WTC11 (cell line): ENCODE measurements around the gene CHST5. TPM values are rescaled to one million over a fixed set of nuclear protein-coding genes. Genes with fewer than 3 reads are reported as not detected.

Experiments
- ATAC-seq: fragments of 200-7000 bp; cut with Tn5 transposase; 2 replicates; pipeline ENCODE4 v1.10.0; 2021; ENCODE audit warnings: mild to moderate bottlenecking, moderate library complexity
- CTCF ChIA-PET: fragments of 300-600 bp; sonication (Branson Sonifier 250); formaldehyde crosslinking; loops from one replicate; lab custom pipeline; 2021; ENCODE audit warnings: antibody characterized with exemption; lab: Charles Lee
- POLR2A ChIA-PET: fragments of 350-600 bp; sonication (Branson Sonifier 250); formaldehyde crosslinking; loops from one replicate; lab custom pipeline; 2021; ENCODE audit warnings: antibody characterized with exemption; lab: Charles Lee
- DNase-seq: peaks from one replicate; pipeline ENCODE4 v3.0.0; 2021; ENCODE audit warnings: low spot score
- H3K27ac Mint-ChIP-seq: 2 replicates; pipeline ENCODE4 v1.8.0; 2021; ENCODE audit warnings: mixed read lengths
- H3K27me3 Mint-ChIP-seq: 2 replicates; pipeline ENCODE4 v1.8.0; 2021; ENCODE audit warnings: low read depth, mild to moderate bottlenecking, moderate library complexity, mixed read lengths
- H3K36me3 Mint-ChIP-seq: 2 replicates; pipeline ENCODE4 v1.8.0; 2021; ENCODE audit warnings: mixed read lengths
- H3K4me1 Mint-ChIP-seq: 2 replicates; pipeline ENCODE4 v1.8.0; 2022; ENCODE audit warnings: mixed read lengths
- H3K4me3 Mint-ChIP-seq: 2 replicates; pipeline ENCODE4 v1.8.0; 2021; ENCODE audit warnings: mild to moderate bottlenecking, moderate library complexity, mixed read lengths
- H3K9me3 Mint-ChIP-seq: 2 replicates; pipeline ENCODE4 v1.8.0; 2021; ENCODE audit warnings: mixed read lengths
- AFF4 ChIP-seq: sonication (generic); formaldehyde crosslinking; IDR thresholded peaks from 2 replicates; pipeline ENCODE4 v1.8.1; 2023; ENCODE audit warnings: mild to moderate bottlenecking, missing genetic modification reagents, borderline replicate concordance
- ELF4 ChIP-seq: sonication (generic); formaldehyde crosslinking; IDR thresholded peaks from 2 replicates; pipeline ENCODE4 v1.8.1; 2022; ENCODE audit warnings: low read depth, mild to moderate bottlenecking, moderate library complexity, missing genetic modification reagents
- ESRRA ChIP-seq: sonication (generic); formaldehyde crosslinking; IDR thresholded peaks from 2 replicates; pipeline ENCODE4 v1.8.1; 2022; ENCODE audit warnings: mild to moderate bottlenecking, missing genetic modification reagents, borderline replicate concordance
- ETV6 ChIP-seq: sonication (generic); formaldehyde crosslinking; IDR thresholded peaks from 2 replicates; pipeline ENCODE4 v1.8.1; 2022; ENCODE audit warnings: mild to moderate bottlenecking, missing genetic modification reagents
- FOXJ3 ChIP-seq: sonication (generic); formaldehyde crosslinking; IDR thresholded peaks from 2 replicates; pipeline ENCODE4 v1.9.0; 2021; ENCODE audit warnings: missing genetic modification reagents, mild to moderate bottlenecking, borderline replicate concordance
- FOXK1 ChIP-seq: sonication (generic); formaldehyde crosslinking; IDR thresholded peaks from 2 replicates; pipeline ENCODE4 v1.8.0; 2022; ENCODE audit warnings: mild to moderate bottlenecking, moderate library complexity, missing genetic modification reagents
- HMGXB4 ChIP-seq: sonication (generic); formaldehyde crosslinking; IDR thresholded peaks from 2 replicates; pipeline ENCODE4 v1.8.1; 2023; ENCODE audit warnings: mild to moderate bottlenecking, moderate library complexity, missing genetic modification reagents
- JUN ChIP-seq: sonication (generic); formaldehyde crosslinking; IDR thresholded peaks from 2 replicates; pipeline ENCODE4 v1.8.0; 2023; ENCODE audit warnings: mild to moderate bottlenecking, missing genetic modification reagents
- KAT7 ChIP-seq: sonication (generic); formaldehyde crosslinking; IDR thresholded peaks from 2 replicates; pipeline ENCODE4 v1.8.1; 2023; ENCODE audit warnings: missing genetic modification reagents, mild to moderate bottlenecking, borderline replicate concordance
- NR3C1 ChIP-seq: sonication (generic); formaldehyde crosslinking; conservative IDR thresholded peaks from 2 replicates; pipeline ENCODE4 v1.8.1; 2023; ENCODE audit warnings: low read depth, mild to moderate bottlenecking, missing genetic modification reagents
- OVOL2 ChIP-seq: fragments of 250-450 bp; sonication (Bioruptor Pico); IDR thresholded peaks from 2 replicates; pipeline ENCODE4 v1.9.0; 2021; ENCODE audit warnings: mild to moderate bottlenecking, borderline replicate concordance
- SMAD4 ChIP-seq: sonication (generic); formaldehyde crosslinking; IDR thresholded peaks from 2 replicates; pipeline ENCODE4 v1.8.0; 2022; ENCODE audit warnings: mild to moderate bottlenecking, missing genetic modification reagents
- USF1 ChIP-seq: sonication (generic); formaldehyde crosslinking; IDR thresholded peaks from 2 replicates; pipeline ENCODE4 v1.8.0; 2022; ENCODE audit warnings: mild to moderate bottlenecking, missing genetic modification reagents
- ZBTB43 ChIP-seq: sonication (generic); formaldehyde crosslinking; IDR thresholded peaks from 2 replicates; pipeline ENCODE4 v1.8.1; 2023; ENCODE audit warnings: mild to moderate bottlenecking, missing genetic modification reagents
- ZNF121 ChIP-seq: sonication (generic); formaldehyde crosslinking; IDR thresholded peaks from 2 replicates; pipeline ENCODE4 v1.8.0; 2023; ENCODE audit warnings: missing genetic modification reagents
- ZNF416 ChIP-seq: fragments of 250-450 bp; sonication (Bioruptor Pico); IDR thresholded peaks from 2 replicates; pipeline ENCODE4 v1.9.0; 2021; ENCODE audit warnings: mild to moderate bottlenecking, inconsistent platforms
- total RNA-seq: library from RNA; stranded (reverse); gene quantifications from 3 replicates; pipeline ENCODE4 v1.2.3, GENCODE V29; 2021
- TF ChIP-seq, protein P1 (sequence below): sonication (generic); formaldehyde crosslinking; IDR thresholded peaks from 2 replicates; pipeline ENCODE4 v1.8.0; 2023; ENCODE audit warnings: missing genetic modification reagents
- TF ChIP-seq, protein P2 (sequence below): sonication (generic); formaldehyde crosslinking; IDR thresholded peaks from 2 replicates; pipeline ENCODE4 v1.8.1; 2023; ENCODE audit warnings: mild to moderate bottlenecking, missing genetic modification reagents, moderate library complexity

The CHST5 gene
- total RNA-seq, 1 experiment from 2014 or later = not detected

- TF ChIP-seq AFF4 (no peak), FOXK1 (CRISPR knock-in tag) (no peak), ELF4 (CRISPR knock-in tag) (no peak), OVOL2 (no peak)
- TF ChIP-seq, protein P1, sequence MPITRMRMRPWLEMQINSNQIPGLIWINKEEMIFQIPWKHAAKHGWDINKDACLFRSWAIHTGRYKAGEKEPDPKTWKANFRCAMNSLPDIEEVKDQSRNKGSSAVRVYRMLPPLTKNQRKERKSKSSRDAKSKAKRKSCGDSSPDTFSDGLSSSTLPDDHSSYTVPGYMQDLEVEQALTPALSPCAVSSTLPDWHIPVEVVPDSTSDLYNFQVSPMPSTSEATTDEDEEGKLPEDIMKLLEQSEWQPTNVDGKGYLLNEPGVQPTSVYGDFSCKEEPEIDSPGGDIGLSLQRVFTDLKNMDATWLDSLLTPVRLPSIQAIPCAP (CRISPR knock-in tag) = no peak
Measured at GRCh38 chr16:75527825-75528299, 8.0 kb downstream of the CHST5 start (continued).

DNA sequence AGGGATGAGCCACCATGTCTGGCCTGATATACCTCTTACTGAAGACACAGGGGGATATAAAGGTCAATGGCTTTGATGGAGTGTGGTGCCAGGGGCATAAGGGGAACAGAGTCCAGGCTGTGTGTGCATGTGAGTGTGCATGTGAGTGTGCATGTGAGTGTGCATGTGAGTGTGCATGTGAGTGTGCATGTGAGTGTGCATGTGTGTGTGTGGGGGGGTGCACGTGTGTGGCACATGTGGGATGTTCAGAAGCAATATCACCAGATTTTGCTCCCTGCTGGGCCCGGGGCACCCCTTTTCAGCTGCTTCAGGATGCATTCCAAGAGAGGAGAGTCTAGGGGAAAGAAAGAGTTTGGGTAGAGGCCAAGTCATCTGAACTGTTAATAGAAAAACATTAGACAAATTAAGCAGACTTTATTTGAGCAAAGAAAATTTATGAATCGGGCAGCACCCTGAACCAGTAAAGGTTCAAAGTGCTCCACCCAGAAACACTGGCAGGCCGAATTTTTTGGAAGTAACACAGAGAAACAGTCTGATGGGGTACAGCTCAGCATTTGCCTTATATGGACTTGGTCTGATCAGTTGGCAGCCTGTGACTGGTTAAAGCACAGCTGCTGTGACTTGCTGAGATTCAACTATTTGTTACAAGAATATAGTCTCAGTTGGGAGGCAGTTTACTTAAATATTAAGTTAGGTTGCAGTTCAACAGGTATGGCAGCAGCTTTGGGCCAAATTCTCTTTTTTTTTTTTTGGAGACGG, 9.7 kb downstream of the CHST5 start:
- Mint-ChIP-seq H3K27ac (no peak overlapping the region), H3K27me3 (no peaks in the 10 kb centered on the region), H3K9me3 (peaks cover 5% of the 10 kb centered on the region; the same call in 1 of the 2 replicates), H3K4me3 (no peak overlapping the region), H3K4me1 (0 out of 2 replicates have a peak, but pooled peaks cover 2% of the 10 kb centered on the region), H3K36me3 (no peaks in the 10 kb centered on the region)
- no peak for ATAC-seq
- ChIA-PET POLR2A (interaction anchor here (0.8 kb wide), 1 partner anchor 24 kb away, joined by 4 read pairs; no protein-coding TSS in a partner anchor), CTCF (interaction anchor here (0.6 to 0.9 kb wide), 2 partner anchors 9 to 737 kb away, joined by 3 to 5 read pairs; no protein-coding TSS in a partner anchor)
- TF ChIP-seq KAT7 (CRISPR knock-in tag) (no peak), NR3C1 (CRISPR knock-in tag) (no peak), USF1 (CRISPR knock-in tag) (no peak), HMGXB4 (CRISPR knock-in tag) (no peak), JUN (CRISPR knock-in tag) (no peak), ETV6 (no peak), ZNF416 (no peak), SMAD4 (CRISPR knock-in tag) (no peak), ZNF121 (CRISPR knock-in tag) (no peak), FOXJ3 (CRISPR knock-in tag) (no peak), ZBTB43 (no peak), ESRRA (CRISPR knock-in tag) (no peak)
- TF ChIP-seq, protein P2, sequence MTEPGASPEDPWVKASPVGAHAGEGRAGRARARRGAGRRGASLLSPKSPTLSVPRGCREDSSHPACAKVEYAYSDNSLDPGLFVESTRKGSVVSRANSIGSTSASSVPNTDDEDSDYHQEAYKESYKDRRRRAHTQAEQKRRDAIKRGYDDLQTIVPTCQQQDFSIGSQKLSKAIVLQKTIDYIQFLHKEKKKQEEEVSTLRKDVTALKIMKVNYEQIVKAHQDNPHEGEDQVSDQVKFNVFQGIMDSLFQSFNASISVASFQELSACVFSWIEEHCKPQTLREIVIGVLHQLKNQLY (CRISPR knock-in tag) = no peak
- no peak for DNase-seq
